A673 (cell line): Measurements from ENCODE around the gene COMMD2. TPM values are rescaled to one million over a fixed set of nuclear protein-coding genes. Genes with fewer than 3 reads are reported as not detected.

ENCODE experiments used
- BruUV-seq: library from RNA; stranded (reverse); fragments of 400-500 nt; replicated peaks from 2 replicates; lab custom pipeline; 2021; lab: Mats Ljungman, UMichigan
- CTCF ChIA-PET: fragments of 300-600 bp; sonication (Branson Sonifier 250); formaldehyde crosslinking; loops from one replicate; lab custom pipeline; 2022; ENCODE audit warnings: antibody characterized with exemption; lab: Charles Lee
- POLR2A ChIA-PET: fragments of 300-600 bp; sonication (Branson Sonifier 250); formaldehyde crosslinking; loops from one replicate; lab custom pipeline; 2022; ENCODE audit warnings: antibody characterized with exemption; ENCODE audit not compliant: low non-redundant PET; lab: Charles Lee
- DNase-seq: peaks from one replicate; pipeline ENCODE4 v3.0.0-alpha.2; 2015; ENCODE audit warnings: low spot score
- H3K27ac ChIP-seq: fragments of 200-600 bp; sonication (generic); 2 replicates; pipeline ENCODE4 v1.5.1; 2016; ENCODE audit warnings: mixed run types, low read depth, mild to moderate bottlenecking, mixed read lengths, antibody characterized with exemption, low read length; ENCODE audit not compliant: poor library complexity, severe bottlenecking
- H3K27me3 ChIP-seq: fragments of 200-600 bp; sonication (generic); replicated peaks from 2 replicates; pipeline ENCODE4 v1.6.1; 2017; ENCODE audit warnings: mixed run types, low read depth, mild to moderate bottlenecking, mixed read lengths, antibody characterized with exemption, low read length; ENCODE audit not compliant: insufficient read depth, poor library complexity
- H3K36me3 ChIP-seq: fragments of 200-600 bp; sonication (generic); 2 replicates; pipeline ENCODE4 v1.6.1; 2016; ENCODE audit warnings: mixed run types, mild to moderate bottlenecking, mixed read lengths, antibody characterized with exemption, low read length; ENCODE audit not compliant: insufficient read depth, poor library complexity, severe bottlenecking
- H3K4me1 ChIP-seq: fragments of 200-600 bp; sonication (generic); 2 replicates; pipeline ENCODE4 v1.6.1; 2017; ENCODE audit warnings: mixed run types, mild to moderate bottlenecking, mixed read lengths, antibody characterized with exemption, low read length; ENCODE audit not compliant: insufficient read depth, poor library complexity, severe bottlenecking
- H3K4me3 ChIP-seq: fragments of 200-600 bp; sonication (generic); 2 replicates; pipeline ENCODE4 v1.5.1; 2016; ENCODE audit warnings: low read depth, mixed run types, mild to moderate bottlenecking, mixed read lengths, low read length; ENCODE audit not compliant: poor library complexity, severe bottlenecking
- H3K9me3 ChIP-seq: fragments of 200-600 bp; sonication (generic); 2 replicates; pipeline ENCODE4 v1.6.1; 2016; ENCODE audit warnings: mixed run types, low read depth, mild to moderate bottlenecking, mixed read lengths, antibody characterized with exemption, low read length; ENCODE audit not compliant: poor library complexity, severe bottlenecking
- CTCF ChIP-seq: fragments of 300-800, 200-600 bp; sonication (generic); conservative IDR thresholded peaks from 2 replicates; pipeline ENCODE4 v1.5.1; 2017; ENCODE audit warnings: low read depth, mild to moderate bottlenecking, antibody characterized with exemption, low read length, moderate library complexity, mixed read lengths
- EZH2 ChIP-seq: fragments of 200-600 bp; sonication (generic); IDR thresholded peaks from 2 replicates; pipeline ENCODE4 v1.6.1; 2017; ENCODE audit warnings: borderline replicate concordance, low read depth, mild to moderate bottlenecking, mixed read lengths, antibody characterized with exemption, low read length; ENCODE audit not compliant: poor library complexity, severe bottlenecking
- intact Hi-C: fragments of 100-400 bp; cut with micrococcal nuclease; formaldehyde crosslinking; loops from one replicate; pipeline ENCODE4 v1.10.0; 2022; ENCODE audit not compliant: unreplicated experiment
- total RNA-seq: library from RNA; stranded (reverse); gene quantifications from 2 replicates; pipeline ENCODE4 v1.2.3, GENCODE V29; 2021

The COMMD2 gene
- total RNA-seq, 1 experiment from 2014 or later = 51.6 TPM

- TF ChIP-seq EZH2 = no peak
- no peak for TF ChIP-seq CTCF
- ChIA-PET CTCF (no interaction called here), POLR2A (no interaction called here)
- intact Hi-C loops = no loop called here
- Histone ChIP-seq H3K27me3 (no peaks in the 10 kb centered on the region), H3K9me3 (no peaks in the 10 kb centered on the region), H3K4me3 (no peak overlapping the region), H3K36me3 (no peaks in the 10 kb centered on the region), H3K27ac (no peak overlapping the region), H3K4me1 (no peaks in the 10 kb centered on the region)
- DNase-seq = no peak
- BruUV-seq = no TSS peak
Observed at GRCh38 chr3:149727656-149728055, 24.6 kb downstream of the COMMD2 start.

- no TSS peak for BruUV-seq
- Histone ChIP-seq H3K27me3 (no peaks in the 10 kb centered on the region), H3K9me3 (no peaks in the 10 kb centered on the region), H3K4me3 (no peak overlapping the region), H3K4me1 (no peaks in the 10 kb centered on the region), H3K36me3 (no peaks in the 10 kb centered on the region), H3K27ac (no peak overlapping the region)
- DNase-seq = no peak
- TF ChIP-seq EZH2 (no peak), CTCF (no peak)
- POLR2A ChIA-PET = no interaction called here
- CTCF ChIA-PET = no interaction called here
- intact Hi-C loops = no loop called here
Observed at GRCh38 chr3:149726716-149727407, 25.4 kb downstream of the COMMD2 start.

GRCh38 chr3:149723781-149724180 is 28.5 kb downstream of the COMMD2 start:
- no peak for DNase-seq
- no peaks in the 10 kb centered on the region for H3K27me3 ChIP-seq
- no peak overlapping the region for H3K4me3 ChIP-seq
- H3K36me3 ChIP-seq = no peaks in the 10 kb centered on the region
- TF ChIP-seq EZH2 (no peak), CTCF (no peak)
- H3K9me3 ChIP-seq = peaks cover 8% of the 10 kb centered on the region
- intact Hi-C loops = no loop called here
- CTCF ChIA-PET = no interaction called here
- no TSS peak for BruUV-seq
- POLR2A ChIA-PET = no interaction called here
- H3K27ac ChIP-seq = no peak overlapping the region
- H3K4me1 ChIP-seq = no peaks in the 10 kb centered on the region
